DOHH2 (cell line): ENCODE results near the gene GGT1.

Experiments used
- EZH2phosphoT487 ChIP-seq: fragments of 200-600 bp; sonication (generic); IDR thresholded peaks from 2 replicates; pipeline ENCODE4 v1.6.1; 2017; ENCODE audit warnings: borderline replicate concordance, mild to moderate bottlenecking, antibody characterized with exemption, low read length, moderate library complexity, mixed read lengths
- TF ChIP-seq, protein P1 (sequence below): fragments of 200-600 bp; sonication (generic); IDR thresholded peaks from one replicate; pipeline ENCODE4 v1.5.1; 2014; ENCODE audit warnings: antibody characterized with exemption, mild to moderate bottlenecking, low read depth, low read length; ENCODE audit not compliant: poor library complexity, severe bottlenecking

DNA sequence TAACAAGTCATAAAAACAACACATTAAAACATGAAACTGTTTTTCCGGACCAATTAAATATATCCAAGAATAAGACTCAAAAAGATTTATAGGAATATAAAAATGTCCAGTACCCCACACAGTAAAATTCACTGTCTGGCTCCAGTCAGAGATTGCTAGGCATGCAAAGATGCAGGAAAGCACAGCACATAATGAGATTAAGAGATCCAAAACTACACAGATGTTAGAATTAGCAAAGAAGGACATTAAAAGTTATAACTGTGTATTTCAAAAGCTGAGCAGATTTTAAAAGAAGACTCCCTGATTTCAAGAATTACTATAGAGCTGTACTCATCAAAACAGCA, 23.8 kb upstream of the GGT1 start:
- TF ChIP-seq, protein P1, sequence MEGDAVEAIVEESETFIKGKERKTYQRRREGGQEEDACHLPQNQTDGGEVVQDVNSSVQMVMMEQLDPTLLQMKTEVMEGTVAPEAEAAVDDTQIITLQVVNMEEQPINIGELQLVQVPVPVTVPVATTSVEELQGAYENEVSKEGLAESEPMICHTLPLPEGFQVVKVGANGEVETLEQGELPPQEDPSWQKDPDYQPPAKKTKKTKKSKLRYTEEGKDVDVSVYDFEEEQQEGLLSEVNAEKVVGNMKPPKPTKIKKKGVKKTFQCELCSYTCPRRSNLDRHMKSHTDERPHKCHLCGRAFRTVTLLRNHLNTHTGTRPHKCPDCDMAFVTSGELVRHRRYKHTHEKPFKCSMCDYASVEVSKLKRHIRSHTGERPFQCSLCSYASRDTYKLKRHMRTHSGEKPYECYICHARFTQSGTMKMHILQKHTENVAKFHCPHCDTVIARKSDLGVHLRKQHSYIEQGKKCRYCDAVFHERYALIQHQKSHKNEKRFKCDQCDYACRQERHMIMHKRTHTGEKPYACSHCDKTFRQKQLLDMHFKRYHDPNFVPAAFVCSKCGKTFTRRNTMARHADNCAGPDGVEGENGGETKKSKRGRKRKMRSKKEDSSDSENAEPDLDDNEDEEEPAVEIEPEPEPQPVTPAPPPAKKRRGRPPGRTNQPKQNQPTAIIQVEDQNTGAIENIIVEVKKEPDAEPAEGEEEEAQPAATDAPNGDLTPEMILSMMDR = no peak
- TF ChIP-seq EZH2phosphoT487 = no peak
